HCT116 (cell line): Measurements from ENCODE around the gene PNRC1.

Experiments
- CEBPB ChIP-seq: IDR thresholded peaks from 2 replicates; pipeline ENCODE4 v1.6.1; 2012; ENCODE audit warnings: low read depth
- CTCF ChIP-seq, 3 experiments: fragments of 200-600 bp in 1 of 3; sonication (generic) in 1 of 3; IDR thresholded peaks in 2 of 3; conservative IDR thresholded peaks in 1 of 3; 2 replicates each; pipeline ENCODE4 v1.5.1; 2012 to 2017; ENCODE audit warnings: low read depth in 2 of 3, low read length in 2 of 3, antibody characterized with exemption in 1 of 3, borderline replicate concordance in 1 of 3, control low read depth in 1 of 3, mild to moderate bottlenecking in 1 of 3, mixed read lengths in 1 of 3, mixed run types in 1 of 3, moderate library complexity in 1 of 3; ENCODE audit not compliant: insufficient read depth in 1 of 3
- EGR1 ChIP-seq: IDR thresholded peaks from 2 replicates; pipeline ENCODE4 v1.6.1; 2012; ENCODE audit warnings: low read depth
- ELF1 ChIP-seq: IDR thresholded peaks from 2 replicates; pipeline ENCODE4 v1.6.1; 2012; ENCODE audit warnings: low read depth, borderline replicate concordance
- EZH2 ChIP-seq: fragments of 200-600 bp; sonication (generic); IDR thresholded peaks from 2 replicates; pipeline ENCODE4 v1.6.1; 2017; ENCODE audit warnings: antibody characterized with exemption, mixed run types
- EZH2phosphoT487 ChIP-seq: fragments of 200-600 bp; IDR thresholded peaks from 2 replicates; pipeline ENCODE4 v1.6.1; 2018; ENCODE audit warnings: antibody characterized with exemption, borderline replicate concordance
- JUND ChIP-seq: IDR thresholded peaks from 2 replicates; pipeline ENCODE4 v1.6.1; 2012
- POLR2A ChIP-seq: IDR thresholded peaks from 2 replicates; pipeline ENCODE4 v1.7.0; 2011; ENCODE audit warnings: borderline replicate concordance; ENCODE audit not compliant: insufficient read depth, insufficient read length; ENCODE audit errors: extremely low read depth
- POLR2AphosphoS5 ChIP-seq: IDR thresholded peaks from 2 replicates; pipeline ENCODE4 v1.6.1; 2011; ENCODE audit warnings: mild to moderate bottlenecking, low read depth, low read length, moderate library complexity
- REST ChIP-seq: IDR thresholded peaks from 2 replicates; pipeline ENCODE4 v1.6.1; 2012; ENCODE audit warnings: low read depth
- SIN3A ChIP-seq: IDR thresholded peaks from 2 replicates; pipeline ENCODE4 v1.6.1; 2012; ENCODE audit warnings: low read depth
- YY1 ChIP-seq: IDR thresholded peaks from 2 replicates; pipeline ENCODE4 v1.6.1; 2011; ENCODE audit warnings: low read length, low read depth, moderate library complexity, mild to moderate bottlenecking; ENCODE audit not compliant: insufficient replicate concordance; ENCODE audit errors: extremely low read depth
- ZBTB33 ChIP-seq: IDR thresholded peaks from 2 replicates; pipeline ENCODE4 v1.6.1; 2011; ENCODE audit warnings: mild to moderate bottlenecking, low read length, moderate library complexity; ENCODE audit not compliant: insufficient replicate concordance; ENCODE audit errors: extremely low read depth
- ZFX ChIP-seq: fragments of 450-650 bp; IDR thresholded peaks from 2 replicates; pipeline ENCODE4 v1.6.1; 2017

GRCh38 chr6:89042664-89043063 is 37.9 kb upstream of the PNRC1 start:
- TF ChIP-seq ELF1 (no peak), CTCF (IDR thresholded peaks at IDR 0.05 in 2 of 3, conservative IDR thresholded peaks at IDR 0.05 in 1 of 3; ENCODE audit: borderline replicate concordance in 1 of 3, insufficient read depth in 1 of 3, low read depth in 2 of 3, low read length in 2 of 3) (no peak), POLR2A (no peak), YY1 (no peak), ZBTB33 (no peak), JUND (no peak), EZH2 (no peak), ZFX (no peak), EZH2phosphoT487 (no peak), SIN3A (no peak), CEBPB (no peak), EGR1 (no peak), POLR2AphosphoS5 (no peak), REST (no peak)
